ENCODE results near the gene SOBP.

Gene SOBP

GRCh38 chr6:107488174-107488874 lies 1.6 kb upstream of the SOBP start:
- H3K4me3 ChIP-seq (ENCODE audit: insufficient read depth, low read depth, low read length) = peak overlapping the region; percentile 82
- peaks cover 18% of the 10 kb centered on the region for H3K4me1 ChIP-seq (ENCODE audit: control insufficient read depth, insufficient read depth, low read length)
- no peak overlapping the region for H3K27ac ChIP-seq (ENCODE audit: insufficient read depth, low read depth, low read length, poor library complexity, severe bottlenecking)

GRCh38 chr6:107488875-107489635 lies 862 bp upstream of the SOBP start:
- Histone ChIP-seq H3K27ac (ENCODE audit: insufficient read depth, low read depth, low read length, poor library complexity, severe bottlenecking) (no peak overlapping the region), H3K36me3 (ENCODE audit: control insufficient read depth, insufficient read depth, low read length) (no peaks in the 10 kb centered on the region), H3K4me1 (ENCODE audit: control insufficient read depth, insufficient read depth, low read length) (peaks cover 25% of the 10 kb centered on the region), H3K27me3 (ENCODE audit: control insufficient read depth, insufficient read depth, low read length, poor library complexity, severe bottlenecking) (peaks cover 31% of the 10 kb centered on the region), H3K9me3 (ENCODE audit: control insufficient read depth, low read length) (no peaks in the 10 kb centered on the region), H3K4me3 (ENCODE audit: insufficient read depth, low read depth, low read length) (peak overlapping the region; percentile 82)
- 1% methylated on average over 51 of the region's 51 CpGs for WGBS, 2 experiments

More at GRCh38 chr6:107488174-107488874, 1.6 kb upstream of the SOBP start:
- WGBS, 2 experiments = 1% methylated on average over 26 to 27 of the region's 27 CpGs
- Histone ChIP-seq H3K9me3 (ENCODE audit: control insufficient read depth, low read length) (no peaks in the 10 kb centered on the region), H3K36me3 (ENCODE audit: control insufficient read depth, insufficient read depth, low read length) (no peaks in the 10 kb centered on the region), H3K27me3 (ENCODE audit: control insufficient read depth, insufficient read depth, low read length, poor library complexity, severe bottlenecking) (peaks cover 31% of the 10 kb centered on the region)

GRCh38 chr6:107490566-107491137 lies 735 bp downstream of the SOBP start:
- Histone ChIP-seq H3K36me3 (ENCODE audit: control insufficient read depth, insufficient read depth, low read length) (no peaks in the 10 kb centered on the region), H3K4me3 (ENCODE audit: insufficient read depth, low read depth, low read length) (peak overlapping the region; percentile 82), H3K27me3 (ENCODE audit: control insufficient read depth, insufficient read depth, low read length, poor library complexity, severe bottlenecking) (peaks cover 31% of the 10 kb centered on the region), H3K9me3 (ENCODE audit: control insufficient read depth, low read length) (no peaks in the 10 kb centered on the region), H3K27ac (ENCODE audit: insufficient read depth, low read depth, low read length, poor library complexity, severe bottlenecking) (no peak overlapping the region), H3K4me1 (ENCODE audit: control insufficient read depth, insufficient read depth, low read length) (peaks cover 30% of the 10 kb centered on the region)
- WGBS, 2 experiments = 0% methylated on average over 30 of the region's 30 CpGs

GRCh38 chr6:107491138-107491609 lies 1.3 kb downstream of the SOBP start:
- no peak overlapping the region for H3K27ac ChIP-seq (ENCODE audit: insufficient read depth, low read depth, low read length, poor library complexity, severe bottlenecking)
- peak overlapping the region; percentile 82 for H3K4me3 ChIP-seq (ENCODE audit: insufficient read depth, low read depth, low read length)
- no peaks in the 10 kb centered on the region for H3K9me3 ChIP-seq (ENCODE audit: control insufficient read depth, low read length)
- no peaks in the 10 kb centered on the region for H3K36me3 ChIP-seq (ENCODE audit: control insufficient read depth, insufficient read depth, low read length)
- peaks cover 28% of the 10 kb centered on the region for H3K27me3 ChIP-seq (ENCODE audit: control insufficient read depth, insufficient read depth, low read length, poor library complexity, severe bottlenecking)
- 0 to 1% methylated on average over 36 to 38 of the region's 38 CpGs for WGBS, 2 experiments
- peaks cover 30% of the 10 kb centered on the region for H3K4me1 ChIP-seq (ENCODE audit: control insufficient read depth, insufficient read depth, low read length)

- 53% methylated on average over 11 to 13 of the region's 14 CpGs for WGBS, 2 experiments
- H3K27me3 ChIP-seq (ENCODE audit: control insufficient read depth, insufficient read depth, low read length, poor library complexity, severe bottlenecking) = peaks cover 20% of the 10 kb centered on the region
- no peak overlapping the region for H3K27ac ChIP-seq (ENCODE audit: insufficient read depth, low read depth, low read length, poor library complexity, severe bottlenecking)
- H3K9me3 ChIP-seq (ENCODE audit: control insufficient read depth, low read length) = no peaks in the 10 kb centered on the region
- peaks cover 30% of the 10 kb centered on the region for H3K4me1 ChIP-seq (ENCODE audit: control insufficient read depth, insufficient read depth, low read length)
- no peaks in the 10 kb centered on the region for H3K36me3 ChIP-seq (ENCODE audit: control insufficient read depth, insufficient read depth, low read length)
- peak overlapping the region; percentile 82 for H3K4me3 ChIP-seq (ENCODE audit: insufficient read depth, low read depth, low read length)
These were observed 2.1 kb downstream of the SOBP start for GRCh38 chr6:107491760-107492660.

- peaks cover 6% of the 10 kb centered on the region for H3K27me3 ChIP-seq (ENCODE audit: control insufficient read depth, insufficient read depth, low read length, poor library complexity, severe bottlenecking)
- no peaks in the 10 kb centered on the region for H3K9me3 ChIP-seq (ENCODE audit: control insufficient read depth, low read length)
- WGBS, 2 experiments = 32 to 34% methylated on average over 12 of the region's 12 CpGs
- H3K27ac ChIP-seq (ENCODE audit: insufficient read depth, low read depth, low read length, poor library complexity, severe bottlenecking) = peak overlapping the region; percentile 80
- no peaks in the 10 kb centered on the region for H3K36me3 ChIP-seq (ENCODE audit: control insufficient read depth, insufficient read depth, low read length)
- peak overlapping the region; percentile 82 for H3K4me3 ChIP-seq (ENCODE audit: insufficient read depth, low read depth, low read length)
- peaks cover 26% of the 10 kb centered on the region for H3K4me1 ChIP-seq (ENCODE audit: control insufficient read depth, insufficient read depth, low read length)
These were observed 3.5 kb downstream of the SOBP start for GRCh38 chr6:107493158-107494057.

GRCh38 chr6:107495196-107495643 lies 5.3 kb downstream of the SOBP start:
- 87 to 94% methylated on average over 7 of the region's 7 CpGs for WGBS, 2 experiments
- H3K27ac ChIP-seq (ENCODE audit: insufficient read depth, low read depth, low read length, poor library complexity, severe bottlenecking) = no peak overlapping the region
- H3K4me1 ChIP-seq (ENCODE audit: control insufficient read depth, insufficient read depth, low read length) = peaks cover 24% of the 10 kb centered on the region
- no peaks in the 10 kb centered on the region for H3K36me3 ChIP-seq (ENCODE audit: control insufficient read depth, insufficient read depth, low read length)
- H3K9me3 ChIP-seq (ENCODE audit: control insufficient read depth, low read length) = no peaks in the 10 kb centered on the region
- no peaks in the 10 kb centered on the region for H3K27me3 ChIP-seq (ENCODE audit: control insufficient read depth, insufficient read depth, low read length, poor library complexity, severe bottlenecking)
- no peak overlapping the region for H3K4me3 ChIP-seq (ENCODE audit: insufficient read depth, low read depth, low read length)

- no peaks in the 10 kb centered on the region for H3K27me3 ChIP-seq (ENCODE audit: control insufficient read depth, insufficient read depth, low read length, poor library complexity, severe bottlenecking)
- WGBS, 2 experiments = 92 to 95% methylated on average over 2 of the region's 2 CpGs
- H3K27ac ChIP-seq (ENCODE audit: insufficient read depth, low read depth, low read length, poor library complexity, severe bottlenecking) = no peak overlapping the region
- H3K36me3 ChIP-seq (ENCODE audit: control insufficient read depth, insufficient read depth, low read length) = no peaks in the 10 kb centered on the region
- no peak overlapping the region for H3K4me3 ChIP-seq (ENCODE audit: insufficient read depth, low read depth, low read length)
- H3K9me3 ChIP-seq (ENCODE audit: control insufficient read depth, low read length) = no peaks in the 10 kb centered on the region
- peaks cover 24% of the 10 kb centered on the region for H3K4me1 ChIP-seq (ENCODE audit: control insufficient read depth, insufficient read depth, low read length)
These were observed 6.1 kb downstream of the SOBP start for GRCh38 chr6:107495971-107496370.
